Right atrium auricular region (tissue), 2 donors: ENCODE results near the gene TNKS1BP1. TPM values are rescaled to one million over a fixed set of nuclear protein-coding genes. Genes with fewer than 3 reads are reported as not detected.

ENCODE experiments used
- DNase-seq: peaks from one replicate; pipeline ENCODE4 v3.0.0-alpha.2; 2019; ENCODE audit warnings: low spot score
- H3K27ac ChIP-seq, 2 donors: fragments of 200-600 bp; sonication (generic); 1 replicate in 1 of 2; 2 replicates in 1 of 2; pipeline ENCODE4 v1.5.1; 2016 to 2019
- H3K27me3 ChIP-seq, 2 donors: fragments of 200-600 bp; sonication (generic); one replicate each; pipeline versions ENCODE4 v1.5.1 to v1.6.0; 2017 to 2019
- H3K36me3 ChIP-seq: fragments of 200-600 bp; sonication (generic); one replicate; pipeline ENCODE4 v1.5.1; 2016
- H3K4me1 ChIP-seq, 2 donors: fragments of 200-600 bp; sonication (generic); one replicate each; pipeline versions ENCODE4 v1.5.1 to v1.6.0; 2017 to 2019
- H3K4me3 ChIP-seq, 2 donors: fragments of 200-600 bp; sonication (generic); 1 replicate in 1 of 2; 2 replicates in 1 of 2; pipeline ENCODE4 v1.5.1; 2017 to 2019; ENCODE audit warnings: mild to moderate bottlenecking in 1 of 2, moderate library complexity in 1 of 2
- H3K9me3 ChIP-seq, 2 donors: fragments of 200-600 bp; sonication (generic); one replicate each; pipeline ENCODE4 v1.5.1; 2019
- CTCF ChIP-seq, 2 donors: fragments of 200-600 bp; sonication (generic); IDR thresholded peaks; one replicate each; pipeline ENCODE4 v1.5.1; 2019; ENCODE audit warnings: antibody characterized with exemption in 2 of 2
- total RNA-seq, 2 donors: library from RNA; depleted of rRNA; stranded (reverse); fragments of >200 nt; gene quantifications; one replicate each; pipeline ENCODE4 v1.1.0, GENCODE V29; 2016

TNKS1BP1 gene
- total RNA-seq, 2 donors from 2014 or later, result 26.8 to 52.5 TPM

DNA sequence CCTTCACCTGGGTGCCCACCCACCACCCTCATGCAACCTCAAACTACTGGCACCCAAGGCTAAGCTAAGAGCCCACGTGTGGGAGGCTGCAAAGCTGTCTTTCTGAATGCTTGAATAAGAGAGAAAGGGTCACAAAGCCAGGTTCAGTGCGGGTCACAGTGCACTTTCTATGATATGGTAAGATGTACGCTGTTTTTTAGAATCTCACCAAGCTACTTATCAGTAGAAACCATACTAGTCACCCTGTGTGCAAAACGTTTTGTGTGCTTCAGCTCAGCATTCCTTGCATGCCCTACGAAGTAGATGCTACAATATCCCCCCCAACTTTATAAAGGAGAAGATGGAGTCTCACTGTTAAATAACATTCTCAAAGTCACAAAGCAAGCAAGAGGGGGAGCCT lies 28.3 kb upstream of the TNKS1BP1 start:
- no peaks in the 10 kb centered on the region for H3K27me3 ChIP-seq
- DNase-seq, result no peak
- no peak overlapping the region for H3K4me3 ChIP-seq
- H3K27ac ChIP-seq, result no peak overlapping the region
- no peaks in the 10 kb centered on the region for H3K36me3 ChIP-seq
- no peaks in the 10 kb centered on the region for H3K9me3 ChIP-seq
- peaks cover 0 to 17% of the 10 kb centered on the region in 2 donors for H3K4me1 ChIP-seq
- TF ChIP-seq CTCF (IDR thresholded peaks at IDR 0.05), result no peak

DNA sequence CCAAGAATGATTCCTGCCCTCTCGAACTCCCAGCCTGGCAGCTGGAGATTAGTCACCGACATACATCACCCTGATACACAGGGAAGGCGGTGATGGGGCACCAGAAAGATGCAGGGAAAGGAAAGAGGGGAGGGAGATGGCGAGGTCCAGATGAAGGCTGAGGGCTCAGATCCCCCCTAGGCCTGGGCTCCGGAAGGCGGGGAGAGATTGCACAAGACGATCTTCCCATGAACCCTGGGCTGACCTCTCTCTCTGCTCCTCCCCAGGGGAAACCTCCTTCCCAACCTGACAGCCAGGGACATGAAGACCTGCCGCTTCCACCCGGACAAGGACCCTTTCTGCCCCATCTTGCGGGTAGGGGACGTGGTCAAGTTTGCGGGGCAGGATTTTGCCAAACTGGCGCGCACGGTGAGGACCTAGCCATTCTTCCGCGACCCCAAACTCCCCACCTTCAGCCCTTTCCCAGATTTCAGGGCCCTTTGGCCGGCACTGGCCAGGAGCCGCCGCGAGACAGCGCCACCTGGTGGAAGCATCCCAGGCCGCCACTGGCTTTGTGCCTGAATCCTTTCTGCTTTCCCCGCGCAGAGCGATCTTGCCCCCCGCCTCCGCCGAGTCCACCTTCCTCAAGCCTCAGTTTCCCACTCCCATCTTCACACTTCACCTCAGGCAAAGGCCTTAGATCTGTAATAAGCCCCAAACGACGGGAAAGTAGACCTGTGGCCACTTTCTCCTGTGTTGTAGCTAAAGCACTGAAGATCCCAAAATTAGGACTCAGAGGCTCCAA lies 24.9 kb upstream of the TNKS1BP1 start:
- Histone ChIP-seq H3K4me3 (no peak overlapping the region), H3K4me1 (peaks cover 0 to 15% of the 10 kb centered on the region in 2 donors), H3K27ac (no peak overlapping the region), H3K36me3 (no peaks in the 10 kb centered on the region), H3K9me3 (no peaks in the 10 kb centered on the region), H3K27me3 (no peaks in the 10 kb centered on the region)
- peak; percentile 93 to 96 for TF ChIP-seq CTCF (IDR thresholded peaks at IDR 0.05)
- DNase-seq, result peak; percentile 77

GRCh38 chr11:57348636-57349313 lies 24.0 kb upstream of the TNKS1BP1 start:
- H3K4me3 ChIP-seq, result no peak overlapping the region

DNA sequence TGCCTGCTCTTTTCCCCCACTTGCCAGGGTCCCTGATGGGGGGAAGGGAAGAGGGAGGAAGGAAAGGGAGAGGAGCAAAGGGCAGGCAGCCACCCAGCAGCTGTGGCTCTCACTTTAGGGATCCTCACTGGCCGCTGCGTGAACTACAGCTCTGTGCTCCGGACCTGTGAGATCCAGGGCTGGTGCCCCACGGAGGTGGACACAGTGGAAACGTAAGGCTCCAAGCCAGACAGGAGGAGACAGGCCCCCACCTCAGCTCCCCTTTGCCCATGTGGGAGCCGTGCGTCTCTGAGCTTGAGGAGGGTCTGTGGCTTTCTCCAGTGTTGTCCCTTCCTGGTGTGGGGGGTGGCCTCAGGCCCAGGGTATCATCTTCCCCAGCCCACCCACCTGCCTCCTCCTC lies 23.3 kb upstream of the TNKS1BP1 start:
- Histone ChIP-seq H3K27ac (no peak overlapping the region), H3K27me3 (no peaks in the 10 kb centered on the region), H3K9me3 (no peaks in the 10 kb centered on the region), H3K4me3 (no peak overlapping the region), H3K4me1 (peaks cover 0 to 15% of the 10 kb centered on the region in 2 donors), H3K36me3 (no peaks in the 10 kb centered on the region)
- no peak for TF ChIP-seq CTCF (IDR thresholded peaks at IDR 0.05)
- no peak for DNase-seq

More at GRCh38 chr11:57348636-57349313, 24.0 kb upstream of the TNKS1BP1 start:
- Histone ChIP-seq H3K4me1 (peaks cover 0 to 15% of the 10 kb centered on the region in 2 donors), H3K27ac (no peak overlapping the region), H3K9me3 (no peaks in the 10 kb centered on the region), H3K36me3 (no peaks in the 10 kb centered on the region), H3K27me3 (no peaks in the 10 kb centered on the region)
- DNase-seq, result no peak
- TF ChIP-seq CTCF (IDR thresholded peaks at IDR 0.05), result no peak

- no peak overlapping the region for H3K27ac ChIP-seq
- no peak for DNase-seq
- no peaks in the 10 kb centered on the region for H3K9me3 ChIP-seq
- H3K4me1 ChIP-seq, result peaks cover 0 to 15% of the 10 kb centered on the region in 2 donors
- no peak for TF ChIP-seq CTCF (IDR thresholded peaks at IDR 0.05)
- H3K4me3 ChIP-seq, result no peak overlapping the region
- H3K27me3 ChIP-seq, result no peaks in the 10 kb centered on the region
- H3K36me3 ChIP-seq, result no peaks in the 10 kb centered on the region
Measured at GRCh38 chr11:57347336-57347735, 22.6 kb upstream of the TNKS1BP1 start.
